ENCODE measurements around the gene ARNT2. TPM values are rescaled to one million over a fixed set of nuclear protein-coding genes. Genes with fewer than 3 reads are reported as not detected.

The ARNT2 gene
- total and polyA plus RNA-seq, 2 experiments from 2014 or later: 4.6 to 11.6 TPM

DNA sequence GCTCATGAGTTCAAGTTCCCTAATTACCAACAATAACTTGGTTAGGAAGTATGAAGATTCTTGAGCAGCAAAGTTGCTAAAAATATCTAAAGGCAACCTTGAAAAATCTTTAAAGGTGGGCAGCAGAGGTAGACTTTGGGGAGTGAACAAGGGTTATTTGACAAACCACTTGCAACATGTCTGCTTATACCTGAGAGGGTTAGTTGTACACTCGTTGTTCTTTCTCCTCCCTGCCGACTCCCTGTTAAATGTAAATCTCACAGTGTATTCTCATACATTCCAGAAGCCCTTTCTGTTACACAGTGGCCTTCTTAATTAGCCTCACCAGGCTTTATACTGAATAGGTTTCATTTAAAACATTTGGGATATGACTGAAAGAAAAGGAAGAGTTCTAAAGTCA lies 121.7 kb downstream of the ARNT2 start:
- H3K27ac Mint-ChIP-seq: no peak overlapping the region
- no peaks in the 10 kb centered on the region; the same call in 1 of the 2 replicates for H4K20me1 ChIP-seq (replicated peaks; ENCODE audit: insufficient read depth)
- no peaks in the 10 kb centered on the region for H3F3A ChIP-seq (replicated peaks; ENCODE audit: low read depth)
- H3K4me1 Mint-ChIP-seq: no peaks in the 10 kb centered on the region
- H3K9me2 ChIP-seq (ENCODE audit: insufficient read depth): peaks cover 3% of the 10 kb centered on the region; the same call in 1 of the 2 replicates
- no peaks in the 10 kb centered on the region for H3K36me3 ChIP-seq (ENCODE audit: insufficient read depth)
- H3K36me3 Mint-ChIP-seq (ENCODE audit: low read depth): no peaks in the 10 kb centered on the region
- H3K27me3 ChIP-seq (ENCODE audit: insufficient read depth): no peaks in the 10 kb centered on the region
- no peaks in the 10 kb centered on the region for H3K4me1 ChIP-seq (ENCODE audit: insufficient read depth)
- TF ChIP-seq ZNF331 (CRISPR knock-in tag; IDR thresholded peaks at IDR 0.05; ENCODE audit: low read depth): no peak
- TF ChIP-seq, protein P1, sequence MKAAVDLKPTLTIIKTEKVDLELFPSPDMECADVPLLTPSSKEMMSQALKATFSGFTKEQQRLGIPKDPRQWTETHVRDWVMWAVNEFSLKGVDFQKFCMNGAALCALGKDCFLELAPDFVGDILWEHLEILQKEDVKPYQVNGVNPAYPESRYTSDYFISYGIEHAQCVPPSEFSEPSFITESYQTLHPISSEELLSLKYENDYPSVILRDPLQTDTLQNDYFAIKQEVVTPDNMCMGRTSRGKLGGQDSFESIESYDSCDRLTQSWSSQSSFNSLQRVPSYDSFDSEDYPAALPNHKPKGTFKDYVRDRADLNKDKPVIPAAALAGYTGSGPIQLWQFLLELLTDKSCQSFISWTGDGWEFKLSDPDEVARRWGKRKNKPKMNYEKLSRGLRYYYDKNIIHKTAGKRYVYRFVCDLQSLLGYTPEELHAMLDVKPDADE (IDR thresholded peaks at IDR 0.05): no peak
- TF ChIP-seq POLR2AphosphoS5 (IDR thresholded peaks at IDR 0.05; ENCODE audit: low read depth): no peak
- TF ChIP-seq ZNF114 (CRISPR knock-in tag; IDR thresholded peaks at IDR 0.05): no peak
- no peak for TF ChIP-seq EZH2phosphoT487 (IDR thresholded peaks at IDR 0.05; ENCODE audit: unreplicated experiment)
- no peaks in the 10 kb centered on the region for H3K27me3 Mint-ChIP-seq (ENCODE audit: insufficient read depth, low read depth, poor library complexity)
- no peak overlapping the region for H2AFZ ChIP-seq
- no peaks in the 10 kb centered on the region; the same call in 2 of the 3 replicates for H3K9me3 Mint-ChIP-seq
- no peak for ATAC-seq
- no peak overlapping the region for H3K4me3 ChIP-seq
- H3K4me2 ChIP-seq: no peak overlapping the region
- no peaks in the 10 kb centered on the region for H3K79me2 ChIP-seq (replicated peaks; ENCODE audit: insufficient read depth)
- no peak overlapping the region for H3K4me3 Mint-ChIP-seq
- no peak for DNase-seq (ENCODE audit: low spot score)
- H3K27ac ChIP-seq (ENCODE audit: low read depth): no peak overlapping the region

DNA sequence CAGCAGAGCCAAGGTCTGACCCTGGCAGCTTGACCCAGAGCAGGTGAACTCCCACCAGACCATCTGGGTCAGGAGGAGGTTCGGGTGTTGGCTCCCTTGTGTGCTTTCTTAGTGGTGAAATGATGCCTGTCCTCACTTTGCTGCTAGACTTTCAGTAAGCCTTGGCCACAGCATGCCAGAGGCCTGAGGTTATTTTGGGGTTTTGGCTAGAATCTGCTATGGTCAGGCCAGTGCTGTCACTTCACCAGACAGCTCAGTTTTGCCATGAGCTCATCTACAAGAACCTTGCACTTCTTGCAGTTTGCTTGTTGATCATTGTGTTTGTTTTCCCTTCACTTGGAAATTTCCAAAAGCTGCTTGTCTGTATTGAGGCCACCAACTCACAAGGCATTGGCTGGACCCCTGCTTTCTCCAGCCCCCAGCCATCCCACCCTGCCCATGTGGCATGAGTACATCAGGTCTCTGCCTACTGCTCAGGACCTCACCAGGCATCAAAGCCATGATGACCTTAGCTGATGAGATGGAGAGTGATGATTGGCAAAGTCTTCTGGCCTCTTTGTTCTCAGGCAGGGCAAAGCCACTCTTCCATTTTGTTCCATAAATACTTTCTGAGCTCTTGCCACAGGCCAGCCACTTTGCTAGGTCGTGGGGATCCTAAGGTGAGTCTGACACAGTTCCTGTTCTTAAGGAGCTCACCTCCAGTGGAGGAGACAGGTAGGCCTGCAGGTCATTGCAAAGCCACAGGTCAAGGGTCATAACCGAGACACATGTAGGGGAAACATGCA lies 122.6 kb downstream of the ARNT2 start:
- no peaks in the 10 kb centered on the region for H3K36me3 Mint-ChIP-seq (ENCODE audit: low read depth)
- no peaks in the 10 kb centered on the region for H3K4me1 ChIP-seq (ENCODE audit: insufficient read depth)
- TF ChIP-seq EZH2phosphoT487 (IDR thresholded peaks at IDR 0.05; ENCODE audit: unreplicated experiment) (no peak), ZNF114 (CRISPR knock-in tag; IDR thresholded peaks at IDR 0.05) (no peak), JUNB (IDR thresholded peaks at IDR 0.05; ENCODE audit: unreplicated experiment) (no peak), STAT1 (IDR thresholded peaks at IDR 0.05; ENCODE audit: unreplicated experiment) (no peak), EZH2 (IDR thresholded peaks at IDR 0.05; ENCODE audit: low read depth, unreplicated experiment) (no peak), POLR2AphosphoS5 (IDR thresholded peaks at IDR 0.05; ENCODE audit: low read depth) (no peak), ZNF331 (CRISPR knock-in tag; IDR thresholded peaks at IDR 0.05; ENCODE audit: low read depth) (no peak)
- TF ChIP-seq, protein P2, sequence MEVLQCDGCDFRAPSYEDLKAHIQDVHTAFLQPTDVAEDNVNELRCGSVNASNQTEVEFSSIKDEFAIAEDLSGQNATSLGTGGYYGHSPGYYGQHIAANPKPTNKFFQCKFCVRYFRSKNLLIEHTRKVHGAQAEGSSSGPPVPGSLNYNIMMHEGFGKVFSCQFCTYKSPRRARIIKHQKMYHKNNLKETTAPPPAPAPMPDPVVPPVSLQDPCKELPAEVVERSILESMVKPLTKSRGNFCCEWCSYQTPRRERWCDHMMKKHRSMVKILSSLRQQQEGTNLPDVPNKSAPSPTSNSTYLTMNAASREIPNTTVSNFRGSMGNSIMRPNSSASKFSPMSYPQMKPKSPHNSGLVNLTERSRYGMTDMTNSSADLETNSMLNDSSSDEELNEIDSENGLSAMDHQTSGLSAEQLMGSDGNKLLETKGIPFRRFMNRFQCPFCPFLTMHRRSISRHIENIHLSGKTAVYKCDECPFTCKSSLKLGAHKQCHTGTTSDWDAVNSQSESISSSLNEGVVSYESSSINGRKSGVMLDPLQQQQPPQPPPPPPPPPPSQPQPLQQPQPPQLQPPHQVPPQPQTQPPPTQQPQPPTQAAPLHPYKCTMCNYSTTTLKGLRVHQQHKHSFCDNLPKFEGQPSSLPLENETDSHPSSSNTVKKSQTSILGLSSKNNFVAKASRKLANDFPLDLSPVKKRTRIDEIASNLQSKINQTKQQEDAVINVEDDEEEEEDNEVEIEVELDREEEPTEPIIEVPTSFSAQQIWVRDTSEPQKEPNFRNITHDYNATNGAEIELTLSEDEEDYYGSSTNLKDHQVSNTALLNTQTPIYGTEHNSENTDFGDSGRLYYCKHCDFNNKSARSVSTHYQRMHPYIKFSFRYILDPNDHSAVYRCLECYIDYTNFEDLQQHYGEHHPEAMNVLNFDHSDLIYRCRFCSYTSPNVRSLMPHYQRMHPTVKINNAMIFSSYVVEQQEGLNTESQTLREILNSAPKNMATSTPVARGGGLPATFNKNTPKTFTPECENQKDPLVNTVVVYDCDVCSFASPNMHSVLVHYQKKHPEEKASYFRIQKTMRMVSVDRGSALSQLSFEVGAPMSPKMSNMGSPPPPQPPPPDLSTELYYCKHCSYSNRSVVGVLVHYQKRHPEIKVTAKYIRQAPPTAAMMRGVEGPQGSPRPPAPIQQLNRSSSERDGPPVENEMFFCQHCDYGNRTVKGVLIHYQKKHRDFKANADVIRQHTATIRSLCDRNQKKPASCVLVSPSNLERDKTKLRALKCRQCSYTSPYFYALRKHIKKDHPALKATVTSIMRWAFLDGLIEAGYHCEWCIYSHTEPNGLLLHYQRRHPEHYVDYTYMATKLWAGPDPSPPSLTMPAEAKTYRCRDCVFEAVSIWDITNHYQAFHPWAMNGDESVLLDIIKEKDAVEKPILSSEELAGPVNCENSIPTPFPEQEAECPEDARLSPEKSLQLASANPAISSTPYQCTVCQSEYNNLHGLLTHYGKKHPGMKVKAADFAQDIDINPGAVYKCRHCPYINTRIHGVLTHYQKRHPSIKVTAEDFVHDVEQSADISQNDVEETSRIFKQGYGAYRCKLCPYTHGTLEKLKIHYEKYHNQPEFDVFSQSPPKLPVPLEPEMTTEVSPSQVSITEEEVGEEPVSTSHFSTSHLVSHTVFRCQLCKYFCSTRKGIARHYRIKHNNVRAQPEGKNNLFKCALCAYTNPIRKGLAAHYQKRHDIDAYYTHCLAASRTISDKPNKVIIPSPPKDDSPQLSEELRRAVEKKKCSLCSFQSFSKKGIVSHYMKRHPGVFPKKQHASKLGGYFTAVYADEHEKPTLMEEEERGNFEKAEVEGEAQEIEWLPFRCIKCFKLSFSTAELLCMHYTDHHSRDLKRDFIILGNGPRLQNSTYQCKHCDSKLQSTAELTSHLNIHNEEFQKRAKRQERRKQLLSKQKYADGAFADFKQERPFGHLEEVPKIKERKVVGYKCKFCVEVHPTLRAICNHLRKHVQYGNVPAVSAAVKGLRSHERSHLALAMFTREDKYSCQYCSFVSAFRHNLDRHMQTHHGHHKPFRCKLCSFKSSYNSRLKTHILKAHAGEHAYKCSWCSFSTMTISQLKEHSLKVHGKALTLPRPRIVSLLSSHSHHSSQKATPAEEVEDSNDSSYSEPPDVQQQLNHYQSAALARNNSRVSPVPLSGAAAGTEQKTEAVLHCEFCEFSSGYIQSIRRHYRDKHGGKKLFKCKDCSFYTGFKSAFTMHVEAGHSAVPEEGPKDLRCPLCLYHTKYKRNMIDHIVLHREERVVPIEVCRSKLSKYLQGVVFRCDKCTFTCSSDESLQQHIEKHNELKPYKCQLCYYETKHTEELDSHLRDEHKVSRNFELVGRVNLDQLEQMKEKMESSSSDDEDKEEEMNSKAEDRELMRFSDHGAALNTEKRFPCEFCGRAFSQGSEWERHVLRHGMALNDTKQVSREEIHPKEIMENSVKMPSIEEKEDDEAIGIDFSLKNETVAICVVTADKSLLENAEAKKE (CRISPR knock-in tag; IDR thresholded peaks at IDR 0.05): no peak
- TF ChIP-seq, protein P1 (IDR thresholded peaks at IDR 0.05): no peak

More for the DNA sequence above, 122.6 kb downstream of the ARNT2 start:
- no peak overlapping the region for H2AFZ ChIP-seq
- ATAC-seq (no peak), DNase-seq (ENCODE audit: low spot score) (no peak)
- H3K4me2 ChIP-seq: no peak overlapping the region
- Mint-ChIP-seq H3K4me1 (no peaks in the 10 kb centered on the region), H3K27me3 (ENCODE audit: insufficient read depth, low read depth, poor library complexity) (no peaks in the 10 kb centered on the region), H3K9me3 (no peaks in the 10 kb centered on the region; the same call in 2 of the 3 replicates), H3K4me3 (no peak overlapping the region), H3K27ac (no peak overlapping the region; the same call in 1 of the 2 replicates)
- no peaks in the 10 kb centered on the region for H3K36me3 ChIP-seq (ENCODE audit: insufficient read depth)
- H3K79me2 ChIP-seq (replicated peaks; ENCODE audit: insufficient read depth): no peaks in the 10 kb centered on the region
- no peak overlapping the region for H3K4me3 ChIP-seq
- H4K20me1 ChIP-seq (replicated peaks; ENCODE audit: insufficient read depth): no peaks in the 10 kb centered on the region; the same call in 1 of the 2 replicates
- H3K27ac ChIP-seq (ENCODE audit: low read depth): no peak overlapping the region
- H3F3A ChIP-seq (replicated peaks; ENCODE audit: low read depth): no peaks in the 10 kb centered on the region
- peaks cover 3% of the 10 kb centered on the region; the same call in 1 of the 2 replicates for H3K9me2 ChIP-seq (ENCODE audit: insufficient read depth)
- no peaks in the 10 kb centered on the region for H3K27me3 ChIP-seq (ENCODE audit: insufficient read depth)
